IPS-15b (cell line): ENCODE results near the gene CRIP1.

Experiments used
- H3K27me3 ChIP-seq: one replicate; pipeline ENCODE4 v1.6.1; 2013; ENCODE audit warnings: low read length; ENCODE audit not compliant: control insufficient read depth, insufficient read depth
- H3K36me3 ChIP-seq: one replicate; pipeline ENCODE4 v1.6.1; 2013; ENCODE audit warnings: low read length; ENCODE audit not compliant: control insufficient read depth, insufficient read depth
- H3K4me1 ChIP-seq: one replicate; pipeline ENCODE4 v1.6.1; 2013; ENCODE audit warnings: mild to moderate bottlenecking, low read length; ENCODE audit not compliant: control insufficient read depth, insufficient read depth
- H3K4me3 ChIP-seq: one replicate; pipeline ENCODE4 v1.5.1; 2013; ENCODE audit warnings: low read depth, low read length
- H3K9ac ChIP-seq: one replicate; pipeline ENCODE4 v1.6.1; 2013; ENCODE audit warnings: low read depth, mild to moderate bottlenecking, low read length
- H3K9me3 ChIP-seq: one replicate; pipeline ENCODE4 v1.6.1; 2013; ENCODE audit warnings: mild to moderate bottlenecking, low read length; ENCODE audit not compliant: control insufficient read depth, insufficient read depth

Gene CRIP1

GRCh38 chr14:105495101-105495989, 8.7 kb downstream of the CRIP1 start:
- H3K9me3 ChIP-seq, result no peaks in the 10 kb centered on the region
- H3K4me1 ChIP-seq, result no peaks in the 10 kb centered on the region
- no peak overlapping the region for H3K9ac ChIP-seq
- no peaks in the 10 kb centered on the region for H3K27me3 ChIP-seq
- H3K36me3 ChIP-seq, result peaks cover 5% of the 10 kb centered on the region
- no peak overlapping the region for H3K4me3 ChIP-seq

- H3K9ac ChIP-seq, result no peak overlapping the region
- H3K4me3 ChIP-seq, result no peak overlapping the region
- peaks cover 5% of the 10 kb centered on the region for H3K36me3 ChIP-seq
- no peaks in the 10 kb centered on the region for H3K9me3 ChIP-seq
- no peaks in the 10 kb centered on the region for H3K27me3 ChIP-seq
- no peaks in the 10 kb centered on the region for H3K4me1 ChIP-seq
Observed at GRCh38 chr14:105495990-105496830, 9.5 kb downstream of the CRIP1 start.

- no peaks in the 10 kb centered on the region for H3K4me1 ChIP-seq
- H3K27me3 ChIP-seq, result no peaks in the 10 kb centered on the region
- no peaks in the 10 kb centered on the region for H3K9me3 ChIP-seq
- H3K36me3 ChIP-seq, result peaks cover 3% of the 10 kb centered on the region
- no peak overlapping the region for H3K9ac ChIP-seq
- no peak overlapping the region for H3K4me3 ChIP-seq
Observed at GRCh38 chr14:105496831-105497591, 10.3 kb downstream of the CRIP1 start.

GRCh38 chr14:105497671-105498429, 11.2 kb downstream of the CRIP1 start:
- Histone ChIP-seq H3K9ac (no peak overlapping the region), H3K27me3 (no peaks in the 10 kb centered on the region), H3K4me3 (no peak overlapping the region), H3K9me3 (no peaks in the 10 kb centered on the region), H3K4me1 (no peaks in the 10 kb centered on the region), H3K36me3 (no peaks in the 10 kb centered on the region)

- Histone ChIP-seq H3K4me3 (no peak overlapping the region), H3K4me1 (no peaks in the 10 kb centered on the region), H3K9me3 (no peaks in the 10 kb centered on the region), H3K36me3 (no peaks in the 10 kb centered on the region), H3K9ac (no peak overlapping the region), H3K27me3 (no peaks in the 10 kb centered on the region)
Observed at GRCh38 chr14:105498430-105499255, 12.0 kb downstream of the CRIP1 start.

GRCh38 chr14:105499256-105500035, 12.8 kb downstream of the CRIP1 start:
- H3K4me3 ChIP-seq, result no peak overlapping the region
- no peaks in the 10 kb centered on the region for H3K36me3 ChIP-seq
- H3K4me1 ChIP-seq, result no peaks in the 10 kb centered on the region
- H3K9me3 ChIP-seq, result no peaks in the 10 kb centered on the region
- no peak overlapping the region for H3K9ac ChIP-seq
- H3K27me3 ChIP-seq, result no peaks in the 10 kb centered on the region

GRCh38 chr14:105500036-105500725, 13.5 kb downstream of the CRIP1 start:
- H3K27me3 ChIP-seq, result no peaks in the 10 kb centered on the region
- H3K9ac ChIP-seq, result no peak overlapping the region
- H3K9me3 ChIP-seq, result no peaks in the 10 kb centered on the region
- H3K4me1 ChIP-seq, result no peaks in the 10 kb centered on the region
- no peaks in the 10 kb centered on the region for H3K36me3 ChIP-seq
- no peak overlapping the region for H3K4me3 ChIP-seq

GRCh38 chr14:105500726-105501101, 14.0 kb downstream of the CRIP1 start:
- H3K4me1 ChIP-seq, result no peaks in the 10 kb centered on the region
- H3K4me3 ChIP-seq, result no peak overlapping the region
- H3K36me3 ChIP-seq, result no peaks in the 10 kb centered on the region
- H3K9ac ChIP-seq, result no peak overlapping the region
- no peaks in the 10 kb centered on the region for H3K9me3 ChIP-seq
- no peaks in the 10 kb centered on the region for H3K27me3 ChIP-seq

- no peaks in the 10 kb centered on the region for H3K9me3 ChIP-seq
- no peak overlapping the region for H3K9ac ChIP-seq
- no peaks in the 10 kb centered on the region for H3K27me3 ChIP-seq
- no peaks in the 10 kb centered on the region for H3K36me3 ChIP-seq
- H3K4me3 ChIP-seq, result no peak overlapping the region
- H3K4me1 ChIP-seq, result no peaks in the 10 kb centered on the region
Observed at GRCh38 chr14:105501504-105502291, 15.0 kb downstream of the CRIP1 start.
